Keratinocyte (primary cell): ENCODE results near the gene CAND1. TPM values are rescaled to one million over a fixed set of nuclear protein-coding genes. Genes with fewer than 3 reads are reported as not detected.
"Not testable (repeated sequence)": the region's sequence is repeated elsewhere in the genome, so short reads cannot be mapped to it uniquely, and the experiment has no call there.

Experiments
- DNase-seq: peaks from one replicate; pipeline ENCODE4 v3.0.0-alpha.2; 2011; ENCODE audit warnings: low read depth, missing footprints, low spot score
- FAIRE-seq: peaks from 2 replicates; lab custom pipeline; 2011; peaks lifted over from hg19 to GRCh38; lab: Jason Lieb, UNC
- H2AFZ ChIP-seq: 2 replicates; pipeline ENCODE4 v1.6.0; 2012; ENCODE audit warnings: low read length, control low read depth, inconsistent platforms; ENCODE audit not compliant: control insufficient read depth
- H3K27ac ChIP-seq: 2 replicates; pipeline ENCODE4 v1.5.1; 2011; ENCODE audit warnings: low read length; ENCODE audit not compliant: control insufficient read depth, insufficient read depth
- H3K27me3 ChIP-seq: 3 replicates; pipeline ENCODE4 v1.6.0; 2011; ENCODE audit warnings: low read length; ENCODE audit not compliant: control insufficient read depth, insufficient read depth; ENCODE audit errors: extremely low read depth
- H3K36me3 ChIP-seq, 2 experiments: 2 replicates in 1 of 2; 3 replicates in 1 of 2; pipeline ENCODE4 v1.5.1; 2011; ENCODE audit warnings: low read length in 2 of 2, mild to moderate bottlenecking in 1 of 2; ENCODE audit not compliant: control insufficient read depth in 2 of 2, insufficient read depth in 2 of 2; ENCODE audit errors: extremely low read depth in 1 of 2
- H3K4me1 ChIP-seq: 3 replicates; pipeline ENCODE4 v1.5.1; 2011; ENCODE audit warnings: low read length; ENCODE audit not compliant: control insufficient read depth, insufficient read depth; ENCODE audit errors: extremely low read depth
- H3K4me2 ChIP-seq: 3 replicates; pipeline ENCODE4 v1.6.0; 2011; ENCODE audit warnings: low read depth, low read length; ENCODE audit not compliant: control insufficient read depth, insufficient read depth; ENCODE audit errors: extremely low read depth
- H3K4me3 ChIP-seq, 3 experiments: fragments of 200-600 bp in 1 of 3; sonication (generic) in 1 of 3; 2 replicates in 2 of 3; 3 replicates in 1 of 3; pipeline ENCODE4 v1.5.1; 2011 to 2016; ENCODE audit warnings: low read length in 3 of 3, mild to moderate bottlenecking in 3 of 3, control low read depth in 2 of 3, inconsistent platforms in 1 of 3, low read depth in 1 of 3, mixed read lengths in 1 of 3, mixed run types in 1 of 3, moderate library complexity in 1 of 3; ENCODE audit not compliant: control insufficient read depth in 2 of 3, insufficient read depth in 2 of 3; ENCODE audit errors: extremely low read depth in 1 of 3
- H3K79me2 ChIP-seq: 2 replicates; pipeline ENCODE4 v1.6.0; 2012; ENCODE audit warnings: low read length; ENCODE audit not compliant: control insufficient read depth, insufficient read depth
- H3K9ac ChIP-seq: 3 replicates; pipeline ENCODE4 v1.6.0; 2011; ENCODE audit warnings: low read length; ENCODE audit not compliant: control insufficient read depth, insufficient read depth; ENCODE audit errors: extremely low read depth
- H3K9me1 ChIP-seq: 3 replicates; pipeline ENCODE4 v1.6.0; 2011; ENCODE audit warnings: low read length; ENCODE audit not compliant: control insufficient read depth, insufficient read depth; ENCODE audit errors: extremely low read depth
- H3K9me3 ChIP-seq: 2 replicates; pipeline ENCODE4 v1.5.1; 2012; ENCODE audit warnings: low read depth, low read length; ENCODE audit not compliant: control insufficient read depth
- H4K20me1 ChIP-seq: 3 replicates; pipeline ENCODE4 v1.6.0; 2011; ENCODE audit warnings: low read length; ENCODE audit not compliant: control insufficient read depth, insufficient read depth; ENCODE audit errors: extremely low read depth
- EZH2 ChIP-seq: IDR thresholded peaks from one replicate; pipeline ENCODE4 v1.6.1; 2012; ENCODE audit warnings: inconsistent platforms, mild to moderate bottlenecking, low read length, moderate library complexity
- dilution Hi-C: fragments of 300-500 bp; cut with MboI; formaldehyde crosslinking; loops from one replicate; pipeline ENCODE4 v1.7.0; 2020; ENCODE audit warnings: low sequenced_read_pairs; ENCODE audit not compliant: extremely low pct_ligation_motif_present
- polyA plus RNA-seq, 5 experiments: library from polyadenylated mRNA; depleted of rRNA in 3 of 5; stranded (reverse) in 3 of 5; stranded (forward) in 1 of 5; unstranded in 1 of 5; fragments of >200 nt; gene quantifications; 1 replicate in 1 of 5; 2 replicates in 3 of 5; 3 replicates in 1 of 5; pipeline versions ENCODE4 v1.2.1 to v1.2.3, GENCODE V29; 2011 to 2012; ENCODE audit warnings: missing spikeins in 2 of 5, low read depth in 1 of 5, low replicate concordance in 1 of 5
- TF ChIP-seq, protein P1 (sequence below), 3 experiments: IDR thresholded peaks in 1 of 3; conservative IDR thresholded peaks in 1 of 3; optimal IDR thresholded peaks in 1 of 3; 2 replicates in 2 of 3; 3 replicates in 1 of 3; pipeline versions ENCODE3 to v1.5.1; 2011; ENCODE audit warnings: low read length in 3 of 3, mild to moderate bottlenecking in 3 of 3, moderate library complexity in 2 of 3, control low read depth in 1 of 3, inconsistent platforms in 1 of 3; ENCODE audit not compliant: insufficient read depth in 2 of 3; ENCODE audit errors: extremely low read depth in 1 of 3

The CAND1 gene
- polyA plus RNA-seq, 1 donor (not counting 4 experiments of a cell fraction or from before 2014, with no cell fraction given), result 121 TPM

DNA sequence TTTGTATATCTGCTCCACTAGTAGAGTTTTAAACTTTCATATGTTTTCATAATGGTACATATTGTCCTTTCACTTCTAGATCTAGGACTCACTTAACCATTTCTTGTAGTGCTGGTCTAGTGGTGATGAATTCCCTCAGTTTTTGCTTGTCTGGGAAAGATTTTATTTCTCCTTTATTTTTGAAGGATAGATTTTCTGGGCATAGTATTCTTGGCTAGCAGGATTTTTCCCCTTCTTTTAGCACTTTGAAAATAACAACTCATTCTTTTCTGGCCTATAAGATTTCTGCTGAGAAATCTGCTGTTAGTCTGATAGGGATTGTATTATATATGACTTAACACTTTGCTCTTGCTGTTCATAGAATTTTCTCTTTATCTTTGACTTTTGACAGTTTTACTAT, 69.3 kb downstream of the CAND1 start:
- DNase-seq (no peak), FAIRE-seq (no peak)
- Histone ChIP-seq H3K27me3 (no peaks in the 10 kb centered on the region), H3K36me3 (no peaks in the 10 kb centered on the region), H3K4me2 (no peak overlapping the region), H3K4me1 (no peaks in the 10 kb centered on the region), H3K9me3 (no peaks in the 10 kb centered on the region), H3K27ac (no peak overlapping the region), H3K9me1 (no peaks in the 10 kb centered on the region), H4K20me1 (no peaks in the 10 kb centered on the region), H2AFZ (no peak overlapping the region), H3K4me3 (no peak overlapping the region), H3K79me2 (no peaks in the 10 kb centered on the region), H3K9ac (no peak overlapping the region)
- no peak for TF ChIP-seq EZH2
- TF ChIP-seq, protein P1, sequence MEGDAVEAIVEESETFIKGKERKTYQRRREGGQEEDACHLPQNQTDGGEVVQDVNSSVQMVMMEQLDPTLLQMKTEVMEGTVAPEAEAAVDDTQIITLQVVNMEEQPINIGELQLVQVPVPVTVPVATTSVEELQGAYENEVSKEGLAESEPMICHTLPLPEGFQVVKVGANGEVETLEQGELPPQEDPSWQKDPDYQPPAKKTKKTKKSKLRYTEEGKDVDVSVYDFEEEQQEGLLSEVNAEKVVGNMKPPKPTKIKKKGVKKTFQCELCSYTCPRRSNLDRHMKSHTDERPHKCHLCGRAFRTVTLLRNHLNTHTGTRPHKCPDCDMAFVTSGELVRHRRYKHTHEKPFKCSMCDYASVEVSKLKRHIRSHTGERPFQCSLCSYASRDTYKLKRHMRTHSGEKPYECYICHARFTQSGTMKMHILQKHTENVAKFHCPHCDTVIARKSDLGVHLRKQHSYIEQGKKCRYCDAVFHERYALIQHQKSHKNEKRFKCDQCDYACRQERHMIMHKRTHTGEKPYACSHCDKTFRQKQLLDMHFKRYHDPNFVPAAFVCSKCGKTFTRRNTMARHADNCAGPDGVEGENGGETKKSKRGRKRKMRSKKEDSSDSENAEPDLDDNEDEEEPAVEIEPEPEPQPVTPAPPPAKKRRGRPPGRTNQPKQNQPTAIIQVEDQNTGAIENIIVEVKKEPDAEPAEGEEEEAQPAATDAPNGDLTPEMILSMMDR (optimal IDR thresholded peaks at IDR 0.05 in 1 of 3, IDR thresholded peaks at IDR 0.05 in 1 of 3, conservative IDR thresholded peaks at IDR 0.05 in 1 of 3; ENCODE audit: extremely low read depth in 1 of 3, insufficient read depth in 2 of 3, low read length in 3 of 3), result no peak
- dilution Hi-C loops, result no loop called here

DNA sequence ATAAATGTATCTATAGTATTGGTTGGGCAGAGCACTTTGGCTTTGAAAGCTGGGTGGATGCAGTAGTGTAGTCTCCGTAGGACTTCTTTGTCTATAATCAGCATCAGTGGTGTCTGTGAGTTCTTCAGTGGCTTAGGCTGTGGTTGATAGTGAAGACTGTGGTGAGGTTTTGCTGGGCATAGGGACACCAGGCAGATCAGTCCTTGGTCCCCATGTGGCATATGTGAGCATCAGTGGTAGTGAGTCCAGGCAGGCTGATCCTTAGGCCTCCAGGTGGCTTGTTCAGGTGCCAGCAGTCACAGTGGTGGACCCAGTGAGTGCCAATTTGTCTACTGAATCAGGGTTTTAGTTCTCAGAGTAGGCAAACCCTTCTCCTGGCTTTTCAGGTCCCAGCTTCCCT, 70.4 kb downstream of the CAND1 start:
- dilution Hi-C loops, result no loop called here
- Histone ChIP-seq H3K4me1 (no peaks in the 10 kb centered on the region), H3K27me3 (no peaks in the 10 kb centered on the region), H3K36me3 (no peaks in the 10 kb centered on the region), H3K9me1 (no peaks in the 10 kb centered on the region), H3K9ac (no peak overlapping the region), H4K20me1 (no peaks in the 10 kb centered on the region), H3K27ac (no peak overlapping the region), H3K4me2 (no peak overlapping the region), H2AFZ (no peak overlapping the region), H3K4me3 (no peak overlapping the region), H3K9me3 (no peaks in the 10 kb centered on the region), H3K79me2 (no peaks in the 10 kb centered on the region)
- DNase-seq (no peak), FAIRE-seq (peak; percentile 13)
- TF ChIP-seq EZH2, result no peak
- TF ChIP-seq, protein P1 (optimal IDR thresholded peaks at IDR 0.05 in 1 of 3, IDR thresholded peaks at IDR 0.05 in 1 of 3, conservative IDR thresholded peaks at IDR 0.05 in 1 of 3; ENCODE audit: extremely low read depth in 1 of 3, insufficient read depth in 2 of 3, low read length in 3 of 3), result no peak

DNA sequence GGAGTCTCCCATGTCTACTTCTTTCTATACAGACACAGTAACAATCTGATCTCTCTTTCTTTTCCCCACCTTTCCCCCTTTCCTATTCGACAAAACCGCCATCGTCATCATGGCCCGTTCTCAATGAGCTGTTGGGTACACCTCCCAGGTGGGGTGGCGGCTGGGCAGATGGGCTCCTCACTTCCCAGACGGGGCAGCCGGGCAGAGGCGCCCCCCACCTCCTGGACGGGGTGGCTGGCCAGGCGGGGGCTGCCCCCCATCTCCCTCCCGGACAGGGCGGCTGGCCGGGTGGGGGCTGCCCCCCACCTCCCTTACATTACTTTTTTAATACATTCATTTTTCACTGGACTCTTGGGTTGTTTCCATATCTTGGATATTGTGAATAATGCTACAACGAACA, 71.9 kb downstream of the CAND1 start:
- DNase-seq, H3K36me3 ChIP-seq, H3K79me2 ChIP-seq, H3K4me3 ChIP-seq, H3K4me2 ChIP-seq, H3K9me1 ChIP-seq, H3K9me3 ChIP-seq, H3K27me3 ChIP-seq, dilution Hi-C loops, H3K4me1 ChIP-seq, FAIRE-seq, H3K9ac ChIP-seq, H3K27ac ChIP-seq, H2AFZ ChIP-seq, H4K20me1 ChIP-seq: not testable (repeated sequence)
